Lung (tissue), 12 donors: ENCODE results near the gene MOCOS. TPM values are rescaled to one million over a fixed set of nuclear protein-coding genes. Genes with fewer than 3 reads are reported as not detected.

Experiments
- ATAC-seq: fragments of 200-7000 bp; cut with Tn5 transposase; one replicate; pipeline ENCODE4 v1.9.1; 2020; ENCODE audit warnings: moderate number of reproducible peaks; ENCODE audit not compliant: insufficient read depth, low FRiP score
- DNase-seq, 3 donors: peaks; one replicate each; pipeline ENCODE4 v3.0.0-alpha.2; 2013 to 2017
- H3K27ac ChIP-seq, 2 donors: one replicate each; pipeline ENCODE4 v1.5.1; 2013; ENCODE audit warnings: mild to moderate bottlenecking in 2 of 2, moderate library complexity in 2 of 2, control low read depth in 1 of 2, inconsistent platforms in 1 of 2, low read depth in 1 of 2, low read length in 1 of 2
- H3K27me3 ChIP-seq, 3 donors: one replicate each; pipeline ENCODE4 v1.5.1; 2013; ENCODE audit warnings: low read length in 2 of 3; ENCODE audit not compliant: control insufficient read depth in 3 of 3, insufficient read depth in 3 of 3
- H3K36me3 ChIP-seq, 4 donors: one replicate each; pipeline ENCODE4 v1.5.1; 2013; ENCODE audit warnings: low read length in 4 of 4, mild to moderate bottlenecking in 1 of 4, moderate library complexity in 1 of 4; ENCODE audit not compliant: control insufficient read depth in 4 of 4, insufficient read depth in 4 of 4
- H3K4me1 ChIP-seq, 5 donors: one replicate each; pipeline ENCODE4 v1.5.1; 2013; ENCODE audit warnings: low read length in 5 of 5, mild to moderate bottlenecking in 2 of 5, moderate library complexity in 1 of 5; ENCODE audit not compliant: control insufficient read depth in 5 of 5, insufficient read depth in 5 of 5
- H3K4me3 ChIP-seq: one replicate; pipeline ENCODE4 v1.5.1; 2013; ENCODE audit warnings: mild to moderate bottlenecking, control low read depth, moderate library complexity
- H3K9ac ChIP-seq, 2 donors: one replicate each; pipeline ENCODE4 v1.5.1; 2013; ENCODE audit warnings: low read length in 2 of 2, control low read depth in 1 of 2; ENCODE audit not compliant: insufficient read depth in 1 of 2
- H3K9me3 ChIP-seq, 4 donors: one replicate each; pipeline ENCODE4 v1.5.1; 2013; ENCODE audit warnings: low read length in 3 of 4, mild to moderate bottlenecking in 1 of 4, moderate library complexity in 1 of 4; ENCODE audit not compliant: control insufficient read depth in 4 of 4, insufficient read depth in 3 of 4
- CTCF ChIP-seq: IDR thresholded peaks from 2 replicates; pipeline ENCODE4 v1.5.1; 2012; ENCODE audit warnings: mild to moderate bottlenecking; ENCODE audit errors: control extremely low read depth, extremely low read depth
- WGBS, 2 donors: extraction: QIAGEN DNeasy Blood & Tissue Kit; methylation state at CpG; one replicate each; pipeline ENCODE4 v1.1.7; 2013; 5-methylcytosine and 5-hydroxymethylcytosine counted together
- polyA plus RNA-seq, 2 donors: library from polyadenylated mRNA; stranded (reverse); fragments of 200-250 nt; gene quantifications; one replicate each; pipeline ENCODE4 v1.2.1, GENCODE V29; 2013
- total RNA-seq, 2 donors: library from RNA; depleted of rRNA in 1 of 2; stranded (reverse); fragments of >200 nt in 1 of 2; gene quantifications; one replicate each; pipeline ENCODE4 v1.2.1, GENCODE V29; 2014 to 2021
- donor health status: control.
- donor health status: control.
- donor health status: Bipolar disorder and iron deficiency.
- donor health status: healthy.
- donor health status: DM: yes; HTN: yes; CAD: no.

MOCOS gene
- total and polyA plus RNA-seq, 4 donors: 0.68 to 4.1 (median 3.2) TPM

GRCh38 chr18:36179562-36180355 lies 7.5 kb upstream of the MOCOS start:
- TF ChIP-seq CTCF: no peak
- Histone ChIP-seq H3K4me3 (no peak overlapping the region), H3K27me3 (no peaks in the 10 kb centered on the region), H3K36me3 (peaks cover 2 to 10% (median 7%) of the 10 kb centered on the region in 4 donors), H3K9ac (no peak overlapping the region), H3K4me1 (peaks cover 0 to 8% (median 4%) of the 10 kb centered on the region in 5 donors), H3K27ac (no peak overlapping the region), H3K9me3 (no peaks in the 10 kb centered on the region)
- 17 to 29% methylated on average over 7 of the region's 7 CpGs for WGBS, 2 donors
- peak; percentile 62 to 78 (median 71) for DNase-seq
- ATAC-seq: peak; percentile 40

DNA sequence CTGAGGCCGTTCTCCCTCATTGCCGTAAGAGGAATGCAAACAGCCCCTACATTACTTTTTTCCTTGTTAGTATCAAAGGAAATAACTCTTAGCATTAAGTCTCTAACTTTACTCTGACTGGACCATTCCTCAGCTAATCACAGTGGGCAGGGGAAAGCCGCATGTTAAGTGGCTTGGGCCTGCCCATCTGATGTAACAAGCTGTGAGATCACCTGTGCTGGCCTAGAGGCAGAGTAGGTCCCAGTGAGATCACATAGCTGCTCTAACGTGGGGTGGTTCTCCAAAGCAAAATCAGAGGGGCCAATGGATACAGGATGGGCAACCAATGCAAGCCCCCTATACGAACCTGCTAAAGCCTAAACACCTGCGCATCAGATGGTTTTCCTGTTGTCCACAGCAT lies 5.9 kb upstream of the MOCOS start:
- no peak for ATAC-seq
- no peak overlapping the region for H3K4me3 ChIP-seq
- DNase-seq: no peak
- no peak for TF ChIP-seq CTCF
- peaks cover 0 to under 1% (median 0%) of the 10 kb centered on the region in 4 donors for H3K36me3 ChIP-seq
- H3K27ac ChIP-seq: no peak overlapping the region
- peaks cover 0 to 8% (median 6%) of the 10 kb centered on the region in 5 donors for H3K4me1 ChIP-seq
- H3K9ac ChIP-seq: no peak overlapping the region
- H3K27me3 ChIP-seq: peaks cover 0 to 9% (median 0%) of the 10 kb centered on the region in 3 donors
- no peaks in the 10 kb centered on the region for H3K9me3 ChIP-seq
- 89% methylated on average over 6 of the region's 6 CpGs for WGBS, 2 donors

DNA sequence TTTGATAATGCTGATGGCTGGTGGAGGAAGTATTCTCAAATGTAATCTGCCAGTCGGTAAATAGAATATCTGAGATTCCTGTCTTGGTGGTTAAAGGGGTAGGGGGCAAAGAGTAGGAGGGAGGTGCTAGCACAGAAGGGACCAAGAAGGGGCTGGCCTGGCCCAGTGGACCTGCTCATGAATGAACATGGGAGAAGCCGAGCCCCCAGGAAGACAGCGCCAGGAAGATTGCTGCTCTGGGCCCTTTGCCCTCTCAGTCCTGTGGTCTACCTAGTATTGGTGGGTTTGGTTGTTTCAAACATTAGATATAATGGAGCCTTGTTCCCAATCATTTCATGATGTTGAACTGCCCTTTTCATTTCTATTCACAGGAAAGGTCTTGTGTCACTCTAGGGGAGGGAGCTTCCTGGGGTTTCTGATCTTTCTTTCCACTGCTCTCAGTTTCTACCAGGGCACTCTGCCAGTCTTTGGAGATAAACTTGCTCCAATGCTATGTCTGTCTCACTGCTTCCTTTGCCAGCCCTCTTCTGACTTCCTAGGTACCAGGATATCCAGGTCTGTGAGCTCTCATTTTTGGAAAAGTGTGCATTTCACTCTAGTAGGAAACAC lies 5.3 kb upstream of the MOCOS start:
- Histone ChIP-seq H3K4me1 (peaks cover 0 to 9% (median 8%) of the 10 kb centered on the region in 5 donors), H3K27me3 (peaks cover 0 to 9% (median 0%) of the 10 kb centered on the region in 3 donors), H3K9me3 (no peaks in the 10 kb centered on the region), H3K9ac (no peak overlapping the region), H3K36me3 (no peaks in the 10 kb centered on the region), H3K27ac (no peak overlapping the region), H3K4me3 (no peak overlapping the region)
- no peak for DNase-seq
- TF ChIP-seq CTCF: no peak
- 89 to 91% methylated on average over 3 of the region's 3 CpGs for WGBS, 2 donors
- no peak for ATAC-seq
